HepG2 (cell line): ENCODE measurements around the gene FAM20C.

Source experiments
- CCAR2 ChIP-seq: fragments of 200-400 bp; formaldehyde crosslinking; optimal IDR thresholded peaks from 2 replicates; pipeline ENCODE3; 2018; ENCODE audit warnings: low read depth, mild to moderate bottlenecking, low read length, moderate library complexity
- CEBPZ ChIP-seq: IDR thresholded peaks from 2 replicates; pipeline ENCODE4 v1.6.1; 2012; ENCODE audit warnings: low read length, improper control_type of control experiment
- CREB1 ChIP-seq, 2 experiments: fragments of 450-650 bp in 1 of 2; IDR thresholded peaks; 2 replicates each; pipeline ENCODE4 v1.6.1; 2016 to 2017; ENCODE audit warnings: control low read depth in 1 of 2, mild to moderate bottlenecking in 1 of 2, missing compliant biosample characterization in 1 of 2, missing genetic modification characterization in 1 of 2
- CTCF ChIP-seq: sonication (generic); formaldehyde crosslinking; IDR thresholded peaks from 2 replicates; pipeline ENCODE4 v1.5.0; 2020; ENCODE audit warnings: mild to moderate bottlenecking, missing genetic modification reagents, moderate library complexity
- JARID2 ChIP-seq: sonication (generic); formaldehyde crosslinking; IDR thresholded peaks from 2 replicates; pipeline ENCODE4 v1.8.1; 2023; ENCODE audit warnings: missing genetic modification reagents, inconsistent platforms; ENCODE audit not compliant: insufficient replicate concordance
- SMC3 ChIP-seq: IDR thresholded peaks from 2 replicates; pipeline ENCODE4 v1.6.1; 2011; ENCODE audit warnings: low read length, improper control_type of control experiment
- STAG1 ChIP-seq: sonication (generic); formaldehyde crosslinking; IDR thresholded peaks from 2 replicates; pipeline ENCODE4 v1.4.0; 2020; ENCODE audit warnings: missing genetic modification reagents
- ZBTB26 ChIP-seq: IDR thresholded peaks from 2 replicates; pipeline ENCODE4 v1.6.1; 2016; ENCODE audit warnings: missing compliant biosample characterization, missing genetic modification reagents, borderline replicate concordance
- ZBTB4 ChIP-seq: sonication (generic); formaldehyde crosslinking; IDR thresholded peaks from 2 replicates; pipeline ENCODE4 v1.4.0; 2020; ENCODE audit warnings: missing genetic modification reagents, mild to moderate bottlenecking, borderline replicate concordance

GRCh38 chr7:295155-296154 is 103.1 kb downstream of the FAM20C start:
- no peak for TF ChIP-seq SMC3
- no peak for TF ChIP-seq CTCF (CRISPR knock-in tag)
- TF ChIP-seq ZBTB4, result no peak
- TF ChIP-seq CCAR2, result no peak
- no peak for TF ChIP-seq CREB1 (IDR thresholded peaks at IDR 0.05)
- no peak for TF ChIP-seq CREB1 (CRISPR knock-in tag; IDR thresholded peaks at IDR 0.05)
- no peak for TF ChIP-seq CEBPZ
- TF ChIP-seq ZBTB26 (CRISPR knock-in tag), result no peak
- no peak for TF ChIP-seq STAG1 (CRISPR knock-in tag)
- no peak for TF ChIP-seq JARID2 (CRISPR knock-in tag)
